ENCODE results near the gene H6PD.

The H6PD gene

GRCh38 chr1:9213956-9214355 is 20.6 kb upstream of the H6PD start:
- H3K9me3 ChIP-seq (ENCODE audit: insufficient read depth, low read length), result no peaks in the 10 kb centered on the region
- no peaks in the 10 kb centered on the region for H3K79me2 ChIP-seq (ENCODE audit: insufficient read depth, low read length)
- H3K9me2 ChIP-seq (replicated peaks; ENCODE audit: insufficient read depth, low read length), result no peaks in the 10 kb centered on the region
- TF ChIP-seq EZH2phosphoT487 (conservative IDR thresholded peaks at IDR 0.05; ENCODE audit: low read length) (no peak), CTCF (IDR thresholded peaks at IDR 0.05; ENCODE audit: insufficient read depth, low read length, poor library complexity, severe bottlenecking) (no peak)
- H3K4me3 ChIP-seq (ENCODE audit: insufficient read depth, low read length, poor library complexity, severe bottlenecking), result no peak overlapping the region
- H4K20me1 ChIP-seq (ENCODE audit: low read depth, low read length), result no peaks in the 10 kb centered on the region
- no peak overlapping the region for H3K27ac ChIP-seq (ENCODE audit: low read depth, low read length)
- no peak overlapping the region for H2AFZ ChIP-seq (ENCODE audit: low read depth, low read length, severe bottlenecking)
- H3F3A ChIP-seq (ENCODE audit: insufficient read depth), result no peaks in the 10 kb centered on the region
- no peak overlapping the region for H3K9ac ChIP-seq (ENCODE audit: low read length)
- H3K27me3 ChIP-seq (ENCODE audit: low read length), result no peaks in the 10 kb centered on the region
- H3K4me2 ChIP-seq (ENCODE audit: low read depth, low read length, poor library complexity, severe bottlenecking), result no peak overlapping the region
- H3K36me3 ChIP-seq (ENCODE audit: low read length), result no peaks in the 10 kb centered on the region

- no peaks in the 10 kb centered on the region for H3K9me3 ChIP-seq (ENCODE audit: insufficient read depth, low read length)
- H3K79me2 ChIP-seq (ENCODE audit: insufficient read depth, low read length), result no peaks in the 10 kb centered on the region
- TF ChIP-seq EZH2phosphoT487 (conservative IDR thresholded peaks at IDR 0.05; ENCODE audit: low read length) (no peak), CTCF (IDR thresholded peaks at IDR 0.05; ENCODE audit: insufficient read depth, low read length, poor library complexity, severe bottlenecking) (no peak)
- no peak overlapping the region for H3K9ac ChIP-seq (ENCODE audit: low read length)
- H3K4me2 ChIP-seq (ENCODE audit: low read depth, low read length, poor library complexity, severe bottlenecking), result no peak overlapping the region
- no peak overlapping the region for H3K4me3 ChIP-seq (ENCODE audit: insufficient read depth, low read length, poor library complexity, severe bottlenecking)
- no peaks in the 10 kb centered on the region for H4K20me1 ChIP-seq (ENCODE audit: low read depth, low read length)
- no peaks in the 10 kb centered on the region for H3K9me2 ChIP-seq (replicated peaks; ENCODE audit: insufficient read depth, low read length)
- no peaks in the 10 kb centered on the region for H3K27me3 ChIP-seq (ENCODE audit: low read length)
- no peaks in the 10 kb centered on the region for H3K36me3 ChIP-seq (ENCODE audit: low read length)
- H2AFZ ChIP-seq (ENCODE audit: low read depth, low read length, severe bottlenecking), result no peak overlapping the region
- no peaks in the 10 kb centered on the region for H3F3A ChIP-seq (ENCODE audit: insufficient read depth)
- H3K27ac ChIP-seq (ENCODE audit: low read depth, low read length), result no peak overlapping the region
Measured at GRCh38 chr1:9218917-9219316, 15.7 kb upstream of the H6PD start.

GRCh38 chr1:9222846-9223625 is 11.5 kb upstream of the H6PD start:
- Histone ChIP-seq H2AFZ (ENCODE audit: low read depth, low read length, severe bottlenecking) (no peak overlapping the region), H4K20me1 (ENCODE audit: low read depth, low read length) (no peaks in the 10 kb centered on the region), H3K36me3 (ENCODE audit: low read length) (no peaks in the 10 kb centered on the region), H3K9ac (ENCODE audit: low read length) (no peak overlapping the region), H3F3A (ENCODE audit: insufficient read depth) (no peaks in the 10 kb centered on the region), H3K27me3 (ENCODE audit: low read length) (no peaks in the 10 kb centered on the region), H3K4me2 (ENCODE audit: low read depth, low read length, poor library complexity, severe bottlenecking) (no peak overlapping the region), H3K27ac (ENCODE audit: low read depth, low read length) (no peak overlapping the region), H3K9me2 (replicated peaks; ENCODE audit: insufficient read depth, low read length) (no peaks in the 10 kb centered on the region), H3K79me2 (ENCODE audit: insufficient read depth, low read length) (no peaks in the 10 kb centered on the region), H3K4me3 (ENCODE audit: insufficient read depth, low read length, poor library complexity, severe bottlenecking) (no peak overlapping the region), H3K9me3 (ENCODE audit: insufficient read depth, low read length) (no peaks in the 10 kb centered on the region)
- TF ChIP-seq EZH2phosphoT487 (conservative IDR thresholded peaks at IDR 0.05; ENCODE audit: low read length) (no peak), CTCF (IDR thresholded peaks at IDR 0.05; ENCODE audit: insufficient read depth, low read length, poor library complexity, severe bottlenecking) (no peak)
